GM12864 (cell line): ENCODE measurements around the gene TAOK1.

Experiments
- DNase-seq: peaks from one replicate; pipeline ENCODE4 v3.0.0-alpha.2; 2011; ENCODE audit warnings: low read depth
- H3K4me3 ChIP-seq: 2 replicates; pipeline ENCODE4 v1.5.1; 2011; ENCODE audit warnings: mild to moderate bottlenecking, low read depth, low read length, control low read depth
- CTCF ChIP-seq: IDR thresholded peaks from 2 replicates; pipeline ENCODE4 v1.5.1; 2011; ENCODE audit warnings: low read depth, mild to moderate bottlenecking, moderate library complexity, low read length, control low read depth, inconsistent platforms; ENCODE audit errors: missing control alignments

TAOK1 gene

GRCh38 chr17:29588562-29589411 is 198.6 kb downstream of the TAOK1 start:
- TF ChIP-seq CTCF = no peak
- no peak for DNase-seq
- peak overlapping the region; percentile 91 for H3K4me3 ChIP-seq

GRCh38 chr17:29589524-29590410 is 199.6 kb downstream of the TAOK1 start, which contains the start of gene GIT1:
Gene GIT1 (minus strand): TSS chr17:29589648. CDS start chr17:29589378, 270 bp downstream.
- peak within 1 kb of the TSS; percentile 91 for H3K4me3 ChIP-seq
- TF ChIP-seq CTCF = no peak
- DNase-seq = no peak

- peak overlapping the region; percentile 61 for H3K4me3 ChIP-seq
- no peak for DNase-seq
- no peak for TF ChIP-seq CTCF
Observed at GRCh38 chr17:29590411-29591145, 200.4 kb downstream of the TAOK1 start.

- no peak for DNase-seq
- no peak overlapping the region for H3K4me3 ChIP-seq
- TF ChIP-seq CTCF = no peak
Observed at GRCh38 chr17:29591146-29591736, 201.1 kb downstream of the TAOK1 start.

- no peak for DNase-seq
- peak; percentile 95 for TF ChIP-seq CTCF
- no peak overlapping the region for H3K4me3 ChIP-seq
Observed at GRCh38 chr17:29591737-29592608, 201.8 kb downstream of the TAOK1 start.
